GM21529 (cell line): ENCODE results near the gene CCHCR1.

Source experiments
- ATAC-seq: cut with Tn5 transposase; IDR thresholded peaks from one replicate; pipeline ENCODE4 v1.9.1; 2021; ENCODE audit not compliant: unreplicated experiment

The CCHCR1 gene

GRCh38 chr6:31164475-31165063 is 7.0 kb upstream of the CCHCR1 start:
- peak; percentile 4 for ATAC-seq

GRCh38 chr6:31163922-31164321 is 6.3 kb upstream of the CCHCR1 start:
- ATAC-seq, result no peak

GRCh38 chr6:31162463-31163165 is 5.0 kb upstream of the CCHCR1 start:
- no peak for ATAC-seq

- ATAC-seq, result no peak
Observed at GRCh38 chr6:31161216-31162126, 3.9 kb upstream of the CCHCR1 start.

GRCh38 chr6:31158863-31159855 is 1.6 kb upstream of the CCHCR1 start:
- ATAC-seq, result no peak

- ATAC-seq, result peak; percentile 82
Observed at GRCh38 chr6:31158140-31158862, 699 bp upstream of the CCHCR1 start, which contains the start of gene TCF19. Gene TCF19, plus strand, starts transcription at chr6:31158589. Its CDS starts 881 bp downstream, at chr6:31159470.

- no peak for ATAC-seq
Observed at GRCh38 chr6:31156641-31157040, 961 bp downstream of the CCHCR1 start.

GRCh38 chr6:31154436-31154835 is 3.2 kb downstream of the CCHCR1 start:
- ATAC-seq, result no peak

GRCh38 chr6:31152781-31153180 is 4.8 kb downstream of the CCHCR1 start:
- no peak for ATAC-seq

GRCh38 chr6:31149827-31150447 is 7.7 kb downstream of the CCHCR1 start:
- no peak for ATAC-seq

- no peak for ATAC-seq
Observed at GRCh38 chr6:31145386-31145785, 12.2 kb downstream of the CCHCR1 start.

GRCh38 chr6:31144970-31145340 is 12.6 kb downstream of the CCHCR1 start:
- ATAC-seq, result no peak

- no peak for ATAC-seq
Observed at GRCh38 chr6:31144296-31144969, 13.2 kb downstream of the CCHCR1 start.

GRCh38 chr6:31143148-31143547 is 14.5 kb downstream of the CCHCR1 start:
- ATAC-seq, result no peak

- ATAC-seq, result no peak
Observed at GRCh38 chr6:31142361-31142761, 15.2 kb downstream of the CCHCR1 start.

- no peak for ATAC-seq
Observed at GRCh38 chr6:31140643-31141042, 17.0 kb downstream of the CCHCR1 start.

- no peak for ATAC-seq
Observed at GRCh38 chr6:31139599-31139998, 18.0 kb downstream of the CCHCR1 start.

- ATAC-seq, result no peak
Observed at GRCh38 chr6:31138982-31139381, 18.6 kb downstream of the CCHCR1 start, which contains the start of gene PSORS1C2. Gene PSORS1C2, minus strand, starts transcription at chr6:31139066. Its CDS starts 40 bp downstream, at chr6:31139026.

- ATAC-seq, result no peak
Observed at GRCh38 chr6:31135710-31136109, 21.9 kb downstream of the CCHCR1 start.
